H1 (cell line): ENCODE measurements around the gene VMP1. TPM values are rescaled to one million over a fixed set of nuclear protein-coding genes. Genes with fewer than 3 reads are reported as not detected.

ENCODE experiments used
- CBX8 ChIP-seq: fragments of 300-800, 300-1000 bp; sonication (generic); IDR thresholded peaks from 2 replicates; pipeline ENCODE4 v1.7.1; 2016; ENCODE audit warnings: low read depth, low read length, borderline replicate concordance
- CTBP2 ChIP-seq: IDR thresholded peaks from 2 replicates; pipeline ENCODE4 v1.7.0; 2011; ENCODE audit warnings: borderline replicate concordance, mild to moderate bottlenecking, moderate library complexity, mixed read lengths, low read length; ENCODE audit not compliant: insufficient read depth, insufficient read length
- EGR1 ChIP-seq: IDR thresholded peaks from 2 replicates; pipeline ENCODE4 v1.6.1; 2011; ENCODE audit warnings: low read depth, low read length, borderline replicate concordance
- EZH2 ChIP-seq: fragments of 200-600 bp; sonication (generic); IDR thresholded peaks from 2 replicates; pipeline ENCODE4 v1.7.1; 2012; ENCODE audit warnings: low read depth, mild to moderate bottlenecking, moderate library complexity, low read length, inconsistent platforms; ENCODE audit not compliant: severe bottlenecking
- MAFK ChIP-seq: IDR thresholded peaks from 2 replicates; pipeline ENCODE4 v1.6.1; 2012; ENCODE audit warnings: low read depth, mild to moderate bottlenecking, improper control_type of control experiment, low read length
- POLR2AphosphoS5 ChIP-seq: IDR thresholded peaks from 2 replicates; pipeline ENCODE4 v1.6.1; 2011; ENCODE audit warnings: low read depth, low read length
- SP1 ChIP-seq: IDR thresholded peaks from 2 replicates; pipeline ENCODE4 v1.6.1; 2011; ENCODE audit warnings: low read depth, low read length
- SP4 ChIP-seq: IDR thresholded peaks from 2 replicates; pipeline ENCODE4 v1.6.1; 2012; ENCODE audit warnings: low read length, inconsistent platforms
- ZNF274 ChIP-seq: IDR thresholded peaks from 2 replicates; pipeline ENCODE4 v1.7.0; 2012; ENCODE audit warnings: low read length, borderline replicate concordance; ENCODE audit errors: extremely low read depth
- polyA plus RNA-seq, 7 experiments: library from polyadenylated mRNA; depleted of rRNA in 3 of 7; stranded (reverse) in 5 of 7; unstranded in 2 of 7; fragments of >200 nt in 5 of 7; fragments of 200-250 nt in 2 of 7; gene quantifications; 1 replicate in 5 of 7; 2 replicates in 1 of 7; 4 replicates in 1 of 7; pipeline versions ENCODE4 v1.2.1 to v1.2.3, GENCODE V29; 2011 to 2013; ENCODE audit warnings: missing spikeins in 2 of 7, mixed read lengths in 2 of 7
- total RNA-seq: library from RNA; stranded (reverse); fragmentation: NEBNext Ultra II Directional; extraction: Animal tissue kit (Norgen Biotek cat#: 25700); gene quantifications from 2 replicates; pipeline ENCODE4 v1.2.1, GENCODE V29; 2021

The VMP1 gene
- total and polyA plus RNA-seq, 2 of the 8 experiments (the other 6 are each of a cell fraction or from before 2014, with no cell fraction given) = 45.0 to 92.7 TPM

DNA sequence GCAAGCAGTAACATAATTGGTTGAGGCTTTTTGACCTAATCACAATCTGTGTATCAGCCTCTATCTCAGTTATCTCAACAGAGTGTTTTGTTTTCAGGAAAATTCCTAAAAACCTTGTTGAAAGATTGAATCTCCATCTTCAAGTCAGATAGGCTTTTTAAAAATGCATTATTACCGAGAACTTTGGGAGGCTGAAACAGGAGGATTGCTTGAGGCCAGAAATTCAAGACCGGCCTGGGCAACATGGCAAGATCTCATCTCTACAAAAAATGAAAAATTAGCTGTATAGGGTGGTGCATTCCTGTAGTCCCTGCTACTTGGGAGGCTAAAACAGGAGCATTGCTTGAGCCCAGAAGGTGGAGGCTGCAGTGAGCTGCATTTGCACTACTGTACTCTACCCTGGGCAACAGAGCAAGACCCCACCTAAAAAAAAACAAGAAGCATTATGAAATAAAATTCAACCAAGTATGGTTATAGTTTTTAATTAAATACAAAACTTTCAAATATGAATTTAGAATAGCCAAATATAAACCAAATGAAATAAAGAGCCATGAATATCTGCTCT, 68.4 kb downstream of the VMP1 start (continued):
- TF ChIP-seq CTBP2 (no peak), CBX8 (no peak), POLR2AphosphoS5 (no peak), EGR1 (no peak), SP1 (no peak), SP4 (no peak), EZH2 (no peak), ZNF274 (no peak), MAFK (no peak)
